ENCODE results near the gene CEP192. TPM values are rescaled to one million over a fixed set of nuclear protein-coding genes. Genes with fewer than 3 reads are reported as not detected.

Gene CEP192
- total and polyA plus RNA-seq, 10 donors, result 13.8 to 41.8 (median 32.4) TPM

- Histone ChIP-seq H3K4me3 (no peak overlapping the region), H3K36me3 (no peaks in the 10 kb centered on the region), H3K27me3 (replicated peaks in 1 of 7) (no peaks in the 10 kb centered on the region), H3K9me3 (peaks cover 0 to 15% (median 0%) of the 10 kb centered on the region in 8 donors), H3K4me1 (no peaks in the 10 kb centered on the region), H3K27ac (no peak overlapping the region)
- TF ChIP-seq POLR2AphosphoS5 (IDR thresholded peaks at IDR 0.05) (no peak), CTCF (IDR thresholded peaks at IDR 0.05 in 8 of 11, conservative IDR thresholded peaks at IDR 0.05 in 3 of 11) (no peak), POLR2A (IDR thresholded peaks at IDR 0.05) (no peak)
- 91 to 95% (median 92%) methylated on average over 16 of the region's 16 CpGs for WGBS, 5 donors
- intact Hi-C loops (cut with DNase I; ENCODE audit: low total_unique reads), result no loop called here
- DNase-seq, result no peak
Observed at GRCh38 chr18:13165636-13166423, 174.7 kb downstream of the CEP192 start.

- H3K4me3 ChIP-seq, result no peak overlapping the region
- TF ChIP-seq POLR2A (IDR thresholded peaks at IDR 0.05) (no peak), CTCF (IDR thresholded peaks at IDR 0.05 in 8 of 11, conservative IDR thresholded peaks at IDR 0.05 in 3 of 11) (no peak), POLR2AphosphoS5 (IDR thresholded peaks at IDR 0.05) (no peak)
- H3K27ac ChIP-seq, result no peak overlapping the region
- intact Hi-C loops (cut with DNase I; ENCODE audit: low total_unique reads), result no loop called here
- H3K9me3 ChIP-seq, result no peaks in the 10 kb centered on the region
- no peaks in the 10 kb centered on the region for H3K36me3 ChIP-seq
- no peak for DNase-seq
- H3K27me3 ChIP-seq (replicated peaks in 1 of 7), result no peaks in the 10 kb centered on the region
- WGBS, 5 donors, result 76 to 89% (median 83%) methylated on average over 14 of the region's 14 CpGs
- H3K4me1 ChIP-seq, result no peaks in the 10 kb centered on the region
Observed at GRCh38 chr18:13173578-13174145, 182.5 kb downstream of the CEP192 start.

Other genes with a start within 250 kb of the CEP192 start
- gene PTPN2, start 107.1 kb upstream of the CEP192 start, total RNA-seq, result 10 to 100 TPM; 55.0 to 92.1 (median 72.7) TPM
- gene PTPN2, start 107.1 kb upstream of the CEP192 start, polyA plus RNA-seq, result 10 to 100 TPM; 47.9 to 67.1 (median 54.5) TPM
- 10 to 100 TPM; 27.3 to 52.9 (median 34.8) TPM for gene SEH1L, start 43.4 kb upstream of the CEP192 start, total RNA-seq
- gene SEH1L, start 43.4 kb upstream of the CEP192 start, polyA plus RNA-seq, result 10 to 100 TPM; 16.9 to 17.8 (median 17.3) TPM
- gene LDLRAD4, start 227.4 kb downstream of the CEP192 start, total RNA-seq, result 10 to 100 TPM; 34.2 to 80.8 (median 57.8) TPM
- 1 to 10 TPM; 4.5 to 6.2 (median 5.2) TPM for gene LDLRAD4, start 227.4 kb downstream of the CEP192 start, polyA plus RNA-seq

Data from spleen (tissue), 11 donors.